ENCODE measurements around the gene CAPN8. TPM values are rescaled to one million over a fixed set of nuclear protein-coding genes. Genes with fewer than 3 reads are reported as not detected.

CAPN8 gene
- total RNA-seq, 1 experiment from 2014 or later = 0.54 TPM

GRCh38 chr1:223514644-223515043, 150.9 kb downstream of the CAPN8 start:
- no peaks in the 10 kb centered on the region for H3K4me1 ChIP-seq (ENCODE audit: control insufficient read depth in 1 of 2, insufficient read depth in 2 of 2, low read length in 2 of 2)
- H3K9ac ChIP-seq (ENCODE audit: low read length) = no peak overlapping the region
- CTCF ChIA-PET = no interaction called here
- TF ChIP-seq ZNF274 (IDR thresholded peaks at IDR 0.05; ENCODE audit: low read depth, low read length) (no peak), EGR1 (IDR thresholded peaks at IDR 0.05; ENCODE audit: low read depth) (no peak), SRF (IDR thresholded peaks at IDR 0.05; ENCODE audit: low read depth) (no peak), REST (IDR thresholded peaks at IDR 0.05; ENCODE audit: low read depth) (no peak), FOSL1 (IDR thresholded peaks at IDR 0.05; ENCODE audit: low read depth) (no peak), ELF1 (IDR thresholded peaks at IDR 0.05; ENCODE audit: borderline replicate concordance, low read depth) (no peak), ZBTB33 (IDR thresholded peaks at IDR 0.05; ENCODE audit: extremely low read depth, insufficient replicate concordance, low read length) (no peak), MAX (IDR thresholded peaks at IDR 0.05) (no peak), POLR2A (IDR thresholded peaks at IDR 0.05; ENCODE audit: borderline replicate concordance, extremely low read depth, insufficient read depth, insufficient read length) (no peak), EZH2 (IDR thresholded peaks at IDR 0.05) (no peak), SIN3A (IDR thresholded peaks at IDR 0.05; ENCODE audit: low read depth) (no peak), YY1 (IDR thresholded peaks at IDR 0.05; ENCODE audit: extremely low read depth, insufficient replicate concordance, low read depth, low read length) (no peak), CEBPB (IDR thresholded peaks at IDR 0.05; ENCODE audit: low read depth) (no peak), POLR2AphosphoS5 (IDR thresholded peaks at IDR 0.05; ENCODE audit: low read depth, low read length) (no peak), JUND (IDR thresholded peaks at IDR 0.05) (no peak)
- 0 out of 2 replicates have a peak, but pooled peaks cover 16% of the 10 kb centered on the region for H3K27me3 ChIP-seq (ENCODE audit: insufficient read depth, low read length)
- no TSS peak for BruUV-seq (replicated peaks)
- H3K9me2 ChIP-seq (ENCODE audit: insufficient read depth) = no peaks in the 10 kb centered on the region
- H4K20me1 ChIP-seq (ENCODE audit: insufficient read depth) = no peaks in the 10 kb centered on the region
- no peak for ATAC-seq
- H3K9me3 ChIP-seq (ENCODE audit: control insufficient read depth in 1 of 2, insufficient read depth in 1 of 2, low read depth in 1 of 2, low read length in 2 of 2) = no peaks in the 10 kb centered on the region
- POLR2A ChIA-PET = no interaction called here
- no peak overlapping the region for H2AFZ ChIP-seq (ENCODE audit: low read depth, low read length, poor library complexity, severe bottlenecking)
- H3K27ac ChIP-seq (ENCODE audit: low read depth, low read length) = no peak overlapping the region
- RAD21 ChIA-PET (ENCODE audit: low non-redundant PET in 1 of 2, low total read pairs in 2 of 2, uncharacterized antibody in 2 of 2, unreplicated experiment in 2 of 2) = no interaction called here
- H3K79me2 ChIP-seq (ENCODE audit: insufficient read depth, low read length) = no peaks in the 10 kb centered on the region
- H3K36me3 ChIP-seq (ENCODE audit: control insufficient read depth in 1 of 2, insufficient read depth in 2 of 2, low read length in 2 of 2) = no peaks in the 10 kb centered on the region
- intact Hi-C loops (cut with micrococcal nuclease) = no loop called here
- no peak overlapping the region for H3K4me2 ChIP-seq (ENCODE audit: low read length)
- H3K4me3 ChIP-seq (replicated peaks in 1 of 2; ENCODE audit: low read depth in 1 of 2, low read length in 2 of 2) = no peak overlapping the region
- no peak for DNase-seq (ENCODE audit: low read depth, low spot score)
